ENCODE data around the gene MSRB3. TPM values are rescaled to one million over a fixed set of nuclear protein-coding genes. Genes with fewer than 3 reads are reported as not detected.

The MSRB3 gene
- total RNA-seq, 1 donor from 2014 or later = not detected

DNA sequence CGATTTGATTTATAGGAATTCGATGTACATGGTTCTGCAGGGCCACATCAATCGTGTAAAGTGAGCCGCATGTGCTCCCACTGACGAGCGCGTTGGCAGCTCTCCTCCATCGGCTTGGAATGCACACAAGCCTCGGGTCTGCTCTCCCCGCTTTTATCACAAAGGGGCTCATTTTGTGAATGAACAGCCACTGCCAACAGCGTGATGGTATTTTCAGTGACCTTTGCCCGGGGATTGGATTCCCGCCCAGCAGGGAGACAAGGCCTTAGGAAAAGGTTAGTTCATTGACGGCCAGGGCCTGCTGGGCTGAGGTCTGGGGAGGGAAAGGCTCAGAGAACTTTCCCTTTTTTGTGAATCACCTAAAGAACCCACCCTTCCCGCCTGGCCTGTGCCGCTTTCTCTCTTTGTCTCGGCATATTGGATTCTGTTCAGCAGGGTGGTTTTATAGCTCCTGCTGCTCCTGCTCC lies 232.1 kb downstream of the MSRB3 start:
- no peaks in the 10 kb centered on the region for H3K9me3 Mint-ChIP-seq
- TF ChIP-seq, protein P1, sequence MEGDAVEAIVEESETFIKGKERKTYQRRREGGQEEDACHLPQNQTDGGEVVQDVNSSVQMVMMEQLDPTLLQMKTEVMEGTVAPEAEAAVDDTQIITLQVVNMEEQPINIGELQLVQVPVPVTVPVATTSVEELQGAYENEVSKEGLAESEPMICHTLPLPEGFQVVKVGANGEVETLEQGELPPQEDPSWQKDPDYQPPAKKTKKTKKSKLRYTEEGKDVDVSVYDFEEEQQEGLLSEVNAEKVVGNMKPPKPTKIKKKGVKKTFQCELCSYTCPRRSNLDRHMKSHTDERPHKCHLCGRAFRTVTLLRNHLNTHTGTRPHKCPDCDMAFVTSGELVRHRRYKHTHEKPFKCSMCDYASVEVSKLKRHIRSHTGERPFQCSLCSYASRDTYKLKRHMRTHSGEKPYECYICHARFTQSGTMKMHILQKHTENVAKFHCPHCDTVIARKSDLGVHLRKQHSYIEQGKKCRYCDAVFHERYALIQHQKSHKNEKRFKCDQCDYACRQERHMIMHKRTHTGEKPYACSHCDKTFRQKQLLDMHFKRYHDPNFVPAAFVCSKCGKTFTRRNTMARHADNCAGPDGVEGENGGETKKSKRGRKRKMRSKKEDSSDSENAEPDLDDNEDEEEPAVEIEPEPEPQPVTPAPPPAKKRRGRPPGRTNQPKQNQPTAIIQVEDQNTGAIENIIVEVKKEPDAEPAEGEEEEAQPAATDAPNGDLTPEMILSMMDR (IDR thresholded peaks at IDR 0.05) = no peak
- ChIA-PET POLR2A (no interaction called here), CTCF (no interaction called here)
- H3K36me3 Mint-ChIP-seq (ENCODE audit: low read depth) = no peaks in the 10 kb centered on the region
- H3K4me3 Mint-ChIP-seq = no peak overlapping the region
- H3K27me3 Mint-ChIP-seq = no peaks in the 10 kb centered on the region
- no peak overlapping the region for H3K27ac Mint-ChIP-seq
- intact Hi-C loops (cut with micrococcal nuclease) = no loop called here
- ATAC-seq (ENCODE audit: low read depth) (no peak), DNase-seq (no peak)
- no peaks in the 10 kb centered on the region for H3K4me1 Mint-ChIP-seq

DNA sequence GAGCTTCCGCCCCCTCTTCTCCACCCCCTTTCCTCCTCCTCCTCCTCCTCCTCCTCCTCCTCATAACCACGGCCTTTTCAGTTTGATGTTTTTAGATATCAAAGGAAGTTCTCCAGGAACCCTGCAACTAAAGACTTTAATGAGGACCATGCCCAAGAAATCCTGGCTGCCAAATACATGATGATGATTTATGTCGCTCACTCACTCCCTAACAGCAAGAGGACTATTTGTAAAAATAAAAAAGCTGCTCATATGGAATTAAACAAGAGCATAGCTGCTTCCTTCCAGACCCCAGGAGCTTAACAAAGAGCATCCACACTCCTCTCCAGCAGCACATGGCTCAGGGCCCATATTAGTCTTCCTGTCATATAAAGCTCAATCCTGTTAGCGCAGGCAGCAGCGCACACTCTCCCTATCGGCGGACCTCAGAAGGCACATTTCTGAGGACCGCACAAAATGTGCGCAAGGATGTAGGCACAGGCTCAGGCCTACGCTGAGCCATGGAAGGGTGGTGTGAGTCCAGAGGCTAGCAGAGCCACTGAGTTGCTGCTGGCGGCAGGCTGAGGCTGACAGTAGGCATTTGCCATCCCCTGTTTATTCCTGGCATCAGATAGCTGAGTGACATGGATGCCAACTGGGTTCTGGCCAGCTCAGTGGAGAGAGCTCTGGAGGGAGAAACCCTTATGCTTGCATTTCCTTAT lies 232.8 kb downstream of the MSRB3 start:
- Mint-ChIP-seq H3K4me3 (no peak overlapping the region), H3K36me3 (ENCODE audit: low read depth) (no peaks in the 10 kb centered on the region), H3K27ac (no peak overlapping the region), H3K4me1 (no peaks in the 10 kb centered on the region), H3K9me3 (no peaks in the 10 kb centered on the region), H3K27me3 (no peaks in the 10 kb centered on the region)
- ATAC-seq (ENCODE audit: low read depth) (no peak), DNase-seq (no peak)
- ChIA-PET POLR2A (no interaction called here), CTCF (no interaction called here)
- TF ChIP-seq, protein P1 (IDR thresholded peaks at IDR 0.05) = no peak
- intact Hi-C loops (cut with micrococcal nuclease) = no loop called here

DNA sequence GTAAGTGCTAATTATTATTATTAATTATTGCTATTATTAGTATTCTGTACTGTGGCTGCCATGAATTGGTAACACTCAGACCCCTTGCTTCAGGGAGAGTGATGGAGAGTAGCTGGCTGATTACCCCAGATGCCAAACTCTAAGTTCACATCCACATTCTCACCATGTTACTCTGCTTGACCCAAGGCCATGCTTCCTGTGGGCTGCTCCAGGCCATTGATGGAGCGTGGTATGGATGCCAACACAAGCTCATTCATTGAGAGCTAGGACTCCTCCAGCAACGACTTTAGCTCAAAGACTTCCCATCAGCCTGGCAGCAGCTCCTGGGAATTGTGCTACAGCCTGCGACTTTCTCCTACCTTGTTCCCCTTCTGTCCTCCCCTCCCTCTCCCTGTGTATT lies 233.4 kb downstream of the MSRB3 start:
- TF ChIP-seq, protein P1 (IDR thresholded peaks at IDR 0.05) = no peak
- no peak for ATAC-seq (ENCODE audit: low read depth)
- POLR2A ChIA-PET = no interaction called here
- Mint-ChIP-seq H3K36me3 (ENCODE audit: low read depth) (no peaks in the 10 kb centered on the region), H3K4me3 (no peak overlapping the region), H3K27me3 (no peaks in the 10 kb centered on the region), H3K9me3 (no peaks in the 10 kb centered on the region), H3K27ac (no peak overlapping the region), H3K4me1 (no peaks in the 10 kb centered on the region)
- intact Hi-C loops (cut with micrococcal nuclease) = no loop called here
- DNase-seq = no peak
- CTCF ChIA-PET = no interaction called here

Other genes with a start within 250 kb of the MSRB3 start
- not detected in 2 replicates for gene WIF1, start 157.4 kb upstream of the MSRB3 start, total RNA-seq
- 38.2 and 45.5 TPM in 2 replicates for gene LEMD3, start 109.1 kb upstream of the MSRB3 start, total RNA-seq

Measured in activated B cell treated with CpG ODN at 0.5 μM for 24 hours (primary cell).